ENCODE measurements around the gene KIF21B. TPM values are rescaled to one million over a fixed set of nuclear protein-coding genes. Genes with fewer than 3 reads are reported as not detected.

The KIF21B gene
- total RNA-seq, 6 experiments from 2014 or later: not detected

DNA sequence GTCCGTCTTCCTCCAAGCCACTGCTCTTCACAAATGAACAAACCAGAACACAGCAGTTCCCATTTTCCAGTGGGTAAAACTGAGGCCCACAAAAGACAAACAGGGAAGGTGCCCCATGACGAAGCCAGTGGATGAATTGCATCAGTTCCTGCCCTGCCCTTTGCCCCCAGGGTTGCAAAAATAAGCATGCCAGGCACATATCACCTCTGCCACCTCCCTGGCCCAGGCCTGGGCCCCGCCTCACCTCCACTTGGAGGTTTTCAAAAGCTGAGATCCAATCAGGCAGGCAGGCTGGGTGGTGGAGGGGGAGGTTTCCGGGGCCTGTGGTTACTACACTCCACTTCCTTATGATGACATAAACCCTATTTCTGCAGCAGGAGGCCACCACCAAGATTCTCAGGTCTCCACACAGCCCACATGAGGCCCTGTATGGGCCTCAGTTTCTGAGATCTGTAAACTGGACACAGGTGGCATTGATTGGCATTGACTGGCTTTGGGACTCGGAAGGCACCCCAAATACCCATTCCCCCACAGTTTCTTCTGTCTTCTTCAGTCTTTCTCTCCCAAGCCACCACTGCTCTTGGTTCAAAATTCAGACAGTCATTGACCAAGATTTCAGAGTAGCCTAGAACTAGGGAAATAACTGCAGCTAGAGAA lies 4.1 kb downstream of the KIF21B start:
- no peak overlapping the region for H3K4me3 Mint-ChIP-seq
- H3K36me3 Mint-ChIP-seq (ENCODE audit: low read depth): no peaks in the 10 kb centered on the region

DNA sequence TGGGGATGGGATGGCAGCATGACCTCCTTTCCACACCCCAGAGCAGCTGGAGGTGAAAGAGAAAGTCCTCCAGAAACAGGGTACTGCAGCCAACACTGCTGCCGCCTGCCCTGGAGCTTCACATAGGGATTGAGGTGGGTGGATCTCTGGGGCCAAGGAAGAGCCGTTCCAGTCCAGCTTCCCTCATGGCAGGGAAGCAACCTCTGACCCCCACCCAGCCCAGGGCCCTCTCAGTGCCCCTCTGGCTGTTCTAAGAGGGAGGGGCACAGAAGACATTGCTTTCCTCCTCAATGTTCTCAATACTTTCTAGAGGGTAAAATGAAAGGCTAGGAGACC lies 5.7 kb downstream of the KIF21B start:
- DNase-seq: no peak
- H3K27ac Mint-ChIP-seq: no peak overlapping the region
- H3K9me3 Mint-ChIP-seq: no peaks in the 10 kb centered on the region
- H3K27me3 Mint-ChIP-seq (ENCODE audit: insufficient read depth): peaks cover 55% of the 10 kb centered on the region
- H3K4me3 Mint-ChIP-seq: no peak overlapping the region
- peaks cover 7% of the 10 kb centered on the region for H3K4me1 Mint-ChIP-seq (ENCODE audit: low read depth)
- H3K36me3 Mint-ChIP-seq (ENCODE audit: low read depth): no peaks in the 10 kb centered on the region
- TF ChIP-seq, protein P1, sequence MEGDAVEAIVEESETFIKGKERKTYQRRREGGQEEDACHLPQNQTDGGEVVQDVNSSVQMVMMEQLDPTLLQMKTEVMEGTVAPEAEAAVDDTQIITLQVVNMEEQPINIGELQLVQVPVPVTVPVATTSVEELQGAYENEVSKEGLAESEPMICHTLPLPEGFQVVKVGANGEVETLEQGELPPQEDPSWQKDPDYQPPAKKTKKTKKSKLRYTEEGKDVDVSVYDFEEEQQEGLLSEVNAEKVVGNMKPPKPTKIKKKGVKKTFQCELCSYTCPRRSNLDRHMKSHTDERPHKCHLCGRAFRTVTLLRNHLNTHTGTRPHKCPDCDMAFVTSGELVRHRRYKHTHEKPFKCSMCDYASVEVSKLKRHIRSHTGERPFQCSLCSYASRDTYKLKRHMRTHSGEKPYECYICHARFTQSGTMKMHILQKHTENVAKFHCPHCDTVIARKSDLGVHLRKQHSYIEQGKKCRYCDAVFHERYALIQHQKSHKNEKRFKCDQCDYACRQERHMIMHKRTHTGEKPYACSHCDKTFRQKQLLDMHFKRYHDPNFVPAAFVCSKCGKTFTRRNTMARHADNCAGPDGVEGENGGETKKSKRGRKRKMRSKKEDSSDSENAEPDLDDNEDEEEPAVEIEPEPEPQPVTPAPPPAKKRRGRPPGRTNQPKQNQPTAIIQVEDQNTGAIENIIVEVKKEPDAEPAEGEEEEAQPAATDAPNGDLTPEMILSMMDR (IDR thresholded peaks at IDR 0.05): no peak

More for the DNA sequence above, 4.1 kb downstream of the KIF21B start:
- peaks cover 49% of the 10 kb centered on the region for H3K27me3 Mint-ChIP-seq (ENCODE audit: insufficient read depth)
- DNase-seq: no peak
- H3K9me3 Mint-ChIP-seq: no peaks in the 10 kb centered on the region
- peaks cover 7% of the 10 kb centered on the region for H3K4me1 Mint-ChIP-seq (ENCODE audit: low read depth)
- TF ChIP-seq, protein P1 (IDR thresholded peaks at IDR 0.05): no peak
- H3K27ac Mint-ChIP-seq: no peak overlapping the region

DNA sequence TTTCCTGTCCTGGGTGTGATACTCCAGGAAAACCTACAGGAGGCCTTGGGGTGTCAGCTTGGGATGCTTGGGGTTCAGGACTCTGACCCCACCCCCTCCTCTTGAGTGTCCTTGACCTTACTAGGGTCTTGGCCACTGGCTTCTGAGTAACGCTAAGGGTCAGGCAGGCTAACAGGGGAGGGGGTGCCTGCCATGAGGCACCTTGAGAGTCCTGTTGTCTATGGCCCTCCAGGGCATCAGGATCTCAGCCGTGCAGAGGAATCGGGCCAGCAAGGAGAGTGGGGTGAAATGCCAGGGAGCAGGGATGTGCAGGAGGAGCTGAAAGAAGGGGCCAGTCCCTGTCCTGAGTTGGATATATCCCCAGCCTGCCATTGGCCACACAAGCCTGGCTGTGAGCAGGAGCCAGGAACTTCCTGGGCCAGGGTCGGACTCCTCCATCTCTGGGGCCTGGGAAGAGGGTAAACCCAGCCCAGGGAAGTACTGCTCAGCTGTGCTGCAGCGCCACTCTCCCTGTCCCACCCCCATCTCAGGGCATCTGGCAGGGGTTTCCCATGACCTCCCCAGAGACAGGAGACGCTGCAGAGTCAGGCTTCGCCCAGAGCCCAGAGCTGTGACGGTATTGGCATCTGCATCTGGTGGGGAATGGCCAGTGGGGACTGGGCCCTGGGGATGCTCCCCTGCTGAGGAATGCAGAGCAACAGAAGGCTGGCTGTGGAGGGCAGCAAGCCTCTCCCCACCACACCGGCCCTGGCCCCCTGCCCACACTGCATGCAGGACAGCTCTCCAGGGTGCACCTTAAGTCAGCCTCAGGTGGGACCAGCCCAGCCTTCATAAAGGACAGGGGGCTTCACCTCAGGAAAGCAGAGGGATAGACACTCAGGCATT lies 6.3 kb downstream of the KIF21B start:
- DNase-seq: no peak
- Mint-ChIP-seq H3K9me3 (no peaks in the 10 kb centered on the region), H3K36me3 (ENCODE audit: low read depth) (no peaks in the 10 kb centered on the region), H3K4me3 (no peak overlapping the region), H3K27me3 (ENCODE audit: insufficient read depth) (peaks cover 55% of the 10 kb centered on the region), H3K4me1 (ENCODE audit: low read depth) (peaks cover 7% of the 10 kb centered on the region), H3K27ac (no peak overlapping the region)
- TF ChIP-seq, protein P1 (IDR thresholded peaks at IDR 0.05): no peak

DNA sequence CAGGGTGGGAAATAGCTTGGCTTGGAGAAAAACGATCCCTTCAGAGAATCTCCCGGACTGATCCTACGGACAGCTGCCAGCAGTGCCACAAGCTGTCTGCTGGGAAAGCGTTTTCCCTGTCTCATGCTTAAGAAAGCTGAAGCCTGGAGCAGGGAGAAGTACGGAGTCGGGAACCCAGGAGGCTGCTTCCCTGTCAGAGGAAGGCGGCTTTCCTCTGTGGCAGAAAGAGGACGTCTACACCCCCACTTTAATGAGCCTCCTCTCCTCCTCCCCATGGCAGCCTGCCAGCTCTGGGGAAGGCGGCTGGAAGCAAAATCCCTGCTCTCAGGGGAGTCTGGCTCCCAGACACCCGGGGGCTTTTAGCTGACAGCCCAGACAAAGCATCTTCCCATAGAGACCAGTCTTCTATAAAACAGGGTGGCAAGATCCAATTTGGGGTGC lies 7.3 kb downstream of the KIF21B start:
- no peak overlapping the region for H3K4me3 Mint-ChIP-seq

DNA sequence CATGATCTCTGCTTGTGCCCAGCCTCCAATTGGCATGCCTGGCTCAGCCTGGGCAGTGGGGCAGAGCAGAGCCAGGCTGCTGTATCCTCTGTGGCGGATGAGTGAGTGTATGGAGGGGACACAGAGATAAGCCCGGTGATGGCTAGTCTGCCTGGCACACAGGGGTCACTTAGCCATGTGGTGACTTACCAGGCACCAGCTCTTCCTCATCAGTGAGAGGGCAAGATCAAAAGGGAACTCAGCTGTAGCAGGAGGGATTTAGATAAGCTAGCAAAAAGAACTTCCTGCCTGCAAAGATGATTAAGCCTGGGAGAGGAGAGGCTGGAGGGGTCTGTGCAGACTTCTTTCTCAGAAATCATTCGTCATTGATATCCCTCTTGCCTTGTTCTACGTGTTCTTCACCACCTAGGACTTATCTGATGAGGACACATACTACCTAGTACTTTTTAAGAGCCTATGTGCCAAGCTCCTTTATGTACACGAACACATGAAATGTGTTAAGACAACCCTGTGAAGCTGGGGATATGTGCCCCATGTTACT lies 7.9 kb downstream of the KIF21B start:
- H3K4me1 Mint-ChIP-seq (ENCODE audit: low read depth): peaks cover 7% of the 10 kb centered on the region
- no peaks in the 10 kb centered on the region for H3K9me3 Mint-ChIP-seq
- H3K36me3 Mint-ChIP-seq (ENCODE audit: low read depth): no peaks in the 10 kb centered on the region
- no peak overlapping the region for H3K27ac Mint-ChIP-seq
- TF ChIP-seq, protein P1 (IDR thresholded peaks at IDR 0.05): no peak
- H3K4me3 Mint-ChIP-seq: no peak overlapping the region
- H3K27me3 Mint-ChIP-seq (ENCODE audit: insufficient read depth): peaks cover 60% of the 10 kb centered on the region
- no peak for DNase-seq

More for the DNA sequence above, 7.3 kb downstream of the KIF21B start:
- no peaks in the 10 kb centered on the region for H3K9me3 Mint-ChIP-seq
- peaks cover 60% of the 10 kb centered on the region for H3K27me3 Mint-ChIP-seq (ENCODE audit: insufficient read depth)
- TF ChIP-seq, protein P1 (IDR thresholded peaks at IDR 0.05): no peak
- peaks cover 7% of the 10 kb centered on the region for H3K4me1 Mint-ChIP-seq (ENCODE audit: low read depth)
- DNase-seq: no peak
- no peak overlapping the region for H3K27ac Mint-ChIP-seq
- no peaks in the 10 kb centered on the region for H3K36me3 Mint-ChIP-seq (ENCODE audit: low read depth)

Measured in HFFc6 (cell line).